AG20443 (cell line): Measurements from ENCODE around the gene PPT1.

Experiments
- DNase-seq: peaks from one replicate; pipeline ENCODE4 v3.0.0; 2012; ENCODE audit warnings: low spot score, mixed read lengths

PPT1 gene

GRCh38 chr1:40030528-40031135 lies 66.4 kb downstream of the PPT1 start:
- no peak for DNase-seq

- DNase-seq: no peak
Measured at GRCh38 chr1:40029608-40030007, 67.4 kb downstream of the PPT1 start.

- no peak for DNase-seq
Measured at GRCh38 chr1:40027647-40028046, 69.4 kb downstream of the PPT1 start.

DNA sequence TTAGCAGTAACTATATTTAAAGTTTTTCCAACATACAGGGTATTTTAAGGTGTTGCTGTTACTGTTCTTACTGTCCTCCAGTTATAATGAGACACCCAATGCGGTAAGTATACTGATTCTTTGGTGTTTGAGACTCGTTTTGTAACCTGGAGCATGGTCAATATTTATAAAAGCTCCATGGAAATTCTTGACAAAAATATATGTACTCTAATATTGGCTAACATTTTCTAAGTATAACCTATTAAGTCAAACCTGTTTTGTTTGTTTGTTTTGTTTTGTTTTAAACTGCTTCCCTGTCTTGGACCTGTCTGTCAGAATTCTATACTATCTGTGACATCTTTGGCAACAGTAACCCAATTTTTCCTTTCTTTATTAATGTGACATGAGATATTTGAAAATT lies 72.4 kb downstream of the PPT1 start:
- DNase-seq: no peak

DNA sequence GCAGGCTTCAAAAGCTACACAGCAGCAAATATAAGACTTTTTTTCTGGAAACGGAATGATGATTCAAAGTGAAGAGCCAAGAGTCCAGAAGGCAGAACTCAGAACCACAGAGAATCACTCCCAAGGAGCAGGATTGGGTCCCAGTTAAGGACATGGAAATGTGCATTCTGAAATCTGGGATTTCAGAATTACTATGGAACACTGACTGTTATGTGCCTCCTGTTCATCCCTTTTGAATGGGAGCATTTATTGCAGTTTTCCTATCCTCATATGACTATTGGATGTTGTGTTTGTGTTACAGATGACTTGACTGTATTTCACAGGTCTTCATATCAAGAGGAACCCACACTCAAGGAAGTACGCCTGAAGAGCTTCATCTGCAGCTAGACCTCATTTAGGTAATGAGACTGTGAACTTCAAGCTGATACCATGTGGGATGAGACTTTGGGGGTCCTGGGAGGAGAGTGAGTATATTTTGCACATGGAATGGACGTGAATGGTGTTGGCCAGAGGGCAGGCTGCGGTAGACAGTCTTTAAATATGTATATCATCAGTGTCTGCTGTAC lies 73.6 kb downstream of the PPT1 start:
- DNase-seq: no peak
